ENCODE results near the gene DNAJC11. TPM values are rescaled to one million over a fixed set of nuclear protein-coding genes. Genes with fewer than 3 reads are reported as not detected.
"Not testable (repeated sequence)": the region's sequence is repeated elsewhere in the genome, so short reads cannot be mapped to it uniquely, and the experiment has no call there.

DNAJC11 gene
- total RNA-seq, 1 experiment from 2014 or later = 48.2 TPM

DNA sequence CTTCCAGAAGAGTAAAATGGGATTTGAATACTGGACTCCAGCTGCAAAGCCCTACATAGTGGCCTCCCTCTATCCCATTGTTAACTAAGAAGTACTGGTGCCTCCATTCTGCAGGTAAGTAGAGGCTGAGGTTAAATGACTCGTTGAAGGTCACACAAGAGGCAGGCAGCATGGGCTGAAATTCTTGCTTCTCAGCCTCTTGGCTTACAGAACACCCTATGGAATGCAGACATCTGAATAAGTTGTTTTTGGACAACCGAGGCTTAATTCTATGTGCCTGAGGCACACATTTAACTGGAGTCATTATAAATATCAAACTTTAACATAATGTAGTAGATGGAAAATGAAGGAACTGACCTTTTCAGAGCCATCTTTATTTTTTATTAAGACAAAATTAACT, 5.7 kb downstream of the DNAJC11 start:
- no peak for DNase-seq (ENCODE audit: low spot score)

DNA sequence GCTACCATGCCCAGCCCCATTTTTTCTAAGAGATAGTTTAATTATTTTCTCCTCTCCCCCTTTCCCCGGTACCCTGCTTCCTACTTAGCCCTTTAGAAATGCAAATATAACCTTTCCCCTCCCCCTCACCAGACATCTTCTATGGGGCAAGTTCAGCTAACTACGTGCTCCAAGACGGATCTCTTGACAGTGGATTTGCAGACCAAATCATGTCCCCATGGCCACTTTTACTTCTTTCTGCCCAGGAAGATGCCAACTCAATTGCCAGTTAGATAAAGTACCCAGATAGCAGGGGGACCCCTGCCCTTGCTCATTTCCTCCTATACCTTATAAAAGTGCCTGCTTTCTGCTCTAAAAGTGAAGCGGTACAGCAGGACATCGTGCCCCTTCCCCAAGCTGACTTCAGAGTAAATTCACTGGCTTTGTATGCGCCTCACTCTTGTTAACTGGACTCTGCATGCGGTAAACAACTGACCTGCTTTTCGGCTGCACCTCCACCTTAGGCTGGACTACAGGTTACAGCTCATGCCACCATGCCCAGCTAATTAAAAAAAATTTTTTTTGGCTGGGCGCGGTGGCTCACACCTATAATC, 7.4 kb downstream of the DNAJC11 start:
- DNase-seq (ENCODE audit: low spot score) = no peak

DNA sequence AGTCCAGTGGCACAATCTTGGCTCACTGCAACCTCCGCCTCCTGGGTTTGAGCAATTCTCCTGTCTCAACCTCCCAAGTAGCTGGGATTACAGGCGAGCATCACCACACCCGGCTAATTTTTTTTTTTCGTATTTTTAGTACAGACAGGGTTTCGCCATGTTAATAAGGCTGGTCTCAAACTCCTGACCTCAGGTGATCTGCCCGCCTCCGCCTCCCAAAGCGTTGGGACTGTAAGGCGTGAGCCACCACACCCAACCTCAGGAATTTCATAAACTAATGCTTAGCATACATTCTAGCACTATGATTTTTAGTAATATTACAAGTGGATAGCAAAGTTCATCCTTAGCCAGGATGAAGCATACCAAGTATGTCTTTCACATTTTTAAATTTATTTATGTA, 8.7 kb downstream of the DNAJC11 start:
- no peak for DNase-seq (ENCODE audit: low spot score)

DNA sequence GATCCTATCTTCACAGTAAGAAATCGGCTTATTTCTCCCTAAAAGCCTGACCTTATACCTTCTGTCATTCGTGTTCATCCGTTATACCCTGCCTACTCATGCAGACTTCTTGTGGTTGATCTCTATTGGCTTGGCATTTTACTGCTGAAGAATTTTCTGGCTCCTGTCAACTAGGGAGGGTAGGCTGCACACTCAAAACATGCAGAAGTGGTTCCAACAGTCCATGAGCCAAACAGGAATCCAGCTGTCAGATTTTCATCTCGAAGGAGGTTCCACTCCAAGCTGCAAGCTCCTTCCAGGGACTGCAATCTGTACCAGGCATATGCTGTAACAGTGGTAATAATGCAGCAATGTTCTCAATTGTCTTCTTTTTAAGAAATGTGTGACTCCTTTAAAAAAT, 10.1 kb downstream of the DNAJC11 start:
- DNase-seq (ENCODE audit: low spot score) = no peak

DNA sequence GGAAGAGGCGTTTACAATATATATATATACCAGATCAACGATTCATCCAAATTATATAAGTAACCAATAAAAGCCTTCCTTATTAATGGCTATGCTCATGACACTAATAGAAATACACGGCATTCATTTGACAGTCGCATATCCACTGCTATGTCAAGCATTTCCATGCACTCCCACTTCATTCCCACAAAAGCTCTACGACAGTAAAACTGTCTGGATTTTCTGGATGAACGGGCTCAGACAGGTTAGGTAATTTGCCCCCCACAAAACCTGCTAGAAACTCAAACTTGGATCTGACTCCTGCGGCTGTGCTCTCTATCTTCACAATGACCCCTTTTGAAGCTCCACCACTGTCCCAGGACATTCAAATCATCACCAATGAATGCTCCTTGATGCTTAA, 11.4 kb downstream of the DNAJC11 start:
- DNase-seq (ENCODE audit: low spot score) = no peak

DNA sequence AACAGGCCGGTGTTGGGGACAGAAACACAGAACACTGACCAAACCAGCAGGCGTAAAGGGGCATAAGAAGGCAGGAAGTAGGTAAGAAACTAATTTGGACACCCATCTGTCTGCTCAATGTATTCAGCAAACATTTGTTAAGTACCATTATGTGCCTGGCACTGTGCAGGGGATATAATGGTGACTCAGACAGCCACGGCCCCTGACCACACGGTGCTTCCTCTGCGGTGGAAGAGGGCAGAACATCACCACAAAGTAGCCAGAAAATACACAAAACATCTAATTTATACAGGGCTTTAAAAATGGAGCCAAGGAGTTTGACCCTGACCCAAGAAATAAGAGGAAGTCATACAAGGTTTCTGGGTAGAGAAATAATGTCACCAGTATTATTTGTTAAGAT, 12.9 kb downstream of the DNAJC11 start:
- DNase-seq (ENCODE audit: low spot score) = no peak

DNA sequence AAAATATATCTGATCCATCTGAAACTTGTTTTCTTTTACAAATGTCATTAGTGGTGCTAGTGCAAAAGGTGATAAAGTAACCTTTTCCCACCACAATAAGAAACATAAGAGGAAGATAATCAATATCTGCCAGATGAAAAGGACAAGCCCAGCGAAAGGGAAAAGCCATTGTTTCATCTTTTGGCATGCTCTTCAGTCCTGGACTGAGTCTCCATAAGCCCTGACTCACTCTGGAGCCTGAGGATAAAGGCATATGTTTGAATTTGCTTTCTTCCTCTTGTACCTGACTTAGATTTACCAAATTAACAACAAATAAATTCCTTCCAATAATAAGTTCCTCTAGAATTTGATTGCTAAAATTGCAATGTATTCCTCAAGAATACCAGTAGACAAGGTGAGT, 13.6 kb downstream of the DNAJC11 start:
- DNase-seq (ENCODE audit: low spot score) = no peak

DNA sequence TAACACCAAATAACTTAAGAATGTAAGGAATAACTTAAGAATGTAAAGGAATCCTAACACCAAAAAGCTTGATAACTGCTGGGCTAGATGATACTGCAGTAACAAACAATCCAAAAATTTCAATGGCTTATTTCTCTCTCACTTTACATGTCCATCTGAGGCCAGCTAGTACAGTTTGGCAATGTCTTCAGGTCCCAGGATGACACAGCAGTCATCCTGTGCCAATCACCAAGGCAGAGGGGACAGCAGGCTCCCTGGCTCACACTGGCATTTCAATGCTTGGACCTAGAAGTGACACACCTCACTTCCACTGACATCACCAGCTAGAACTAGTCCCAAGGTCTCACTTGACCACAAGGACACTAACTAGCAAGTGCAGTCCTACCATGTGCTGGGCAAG, 15.3 kb downstream of the DNAJC11 start:
- no peak for DNase-seq (ENCODE audit: low spot score)

DNA sequence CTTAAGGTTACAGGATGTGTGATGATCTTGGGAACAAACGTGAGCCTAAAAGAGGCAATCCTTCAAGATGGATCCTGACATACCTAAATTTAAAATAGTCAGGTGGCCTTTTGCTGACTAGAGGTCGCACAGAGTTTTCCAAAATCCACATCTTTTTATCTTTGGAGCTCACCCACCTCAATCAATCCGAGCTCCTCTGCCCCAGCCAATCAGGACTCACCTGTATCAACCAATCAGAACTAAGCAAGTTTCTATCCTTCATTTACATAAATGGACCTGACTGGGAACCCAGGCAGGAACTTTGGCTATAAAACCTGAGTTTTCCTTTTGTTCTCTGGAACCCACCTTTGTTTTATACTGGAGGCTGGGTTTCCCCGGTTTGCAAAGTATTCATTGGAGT, 16.2 kb downstream of the DNAJC11 start:
- no peak for DNase-seq (ENCODE audit: low spot score)

DNA sequence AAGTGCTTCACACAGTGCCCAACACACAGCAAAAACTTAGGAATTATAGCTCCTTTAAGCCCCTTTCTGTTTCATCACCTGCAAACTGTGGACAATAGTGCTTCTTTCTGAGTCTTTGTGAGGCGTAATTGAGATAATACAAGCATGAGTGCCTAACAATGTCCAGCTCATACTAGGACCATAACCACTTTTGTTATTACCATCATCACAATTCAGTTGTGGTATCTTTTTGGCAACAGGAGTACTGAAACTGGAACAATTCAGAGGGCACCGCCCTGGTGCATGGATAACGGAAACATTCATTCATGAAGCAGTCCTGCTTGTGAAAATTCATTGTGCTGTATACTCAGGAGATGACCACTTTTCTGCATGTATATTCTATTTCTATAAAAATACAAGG, 18.2 kb downstream of the DNAJC11 start:
- no peak for DNase-seq (ENCODE audit: low spot score)

DNA sequence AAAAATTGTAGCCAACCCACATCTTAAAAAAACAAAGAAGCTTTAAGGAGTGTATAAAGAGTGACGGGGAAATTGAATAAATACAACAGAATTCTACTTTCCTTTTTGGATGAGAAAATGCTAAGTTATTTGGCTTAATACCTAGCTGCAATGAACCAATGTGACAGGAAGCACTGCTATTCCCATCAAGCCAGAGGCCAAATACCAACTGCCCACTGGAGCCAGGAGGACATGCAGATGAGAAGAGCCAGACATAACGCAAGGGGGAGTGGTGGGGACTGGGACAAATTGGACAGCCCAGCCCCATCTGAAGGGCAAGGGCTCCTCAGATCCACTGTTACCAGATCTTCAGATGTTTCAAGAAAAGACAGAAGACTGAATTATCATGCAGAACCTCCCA, 25.7 kb downstream of the DNAJC11 start:
- DNase-seq (ENCODE audit: low spot score) = no peak

DNA sequence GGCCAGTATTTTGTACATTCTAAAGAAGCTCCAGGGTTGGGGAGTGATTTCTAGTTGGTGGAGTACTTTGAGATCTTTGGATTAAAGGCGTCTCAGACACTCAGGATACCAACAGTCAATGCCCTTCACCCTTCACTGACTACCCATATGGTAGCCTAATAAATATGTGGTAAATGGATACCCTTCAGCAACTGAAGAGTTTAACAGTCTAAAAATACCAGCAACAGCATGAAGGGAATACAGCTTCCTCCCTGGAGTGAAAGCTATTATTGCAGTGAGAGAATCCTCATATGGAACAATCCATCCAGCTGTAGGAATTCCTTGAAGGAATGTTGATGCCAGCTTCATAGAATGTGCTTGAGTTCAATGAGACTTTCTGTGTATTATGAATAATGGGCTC, 26.8 kb downstream of the DNAJC11 start:
- no peak for DNase-seq (ENCODE audit: low spot score)

DNA sequence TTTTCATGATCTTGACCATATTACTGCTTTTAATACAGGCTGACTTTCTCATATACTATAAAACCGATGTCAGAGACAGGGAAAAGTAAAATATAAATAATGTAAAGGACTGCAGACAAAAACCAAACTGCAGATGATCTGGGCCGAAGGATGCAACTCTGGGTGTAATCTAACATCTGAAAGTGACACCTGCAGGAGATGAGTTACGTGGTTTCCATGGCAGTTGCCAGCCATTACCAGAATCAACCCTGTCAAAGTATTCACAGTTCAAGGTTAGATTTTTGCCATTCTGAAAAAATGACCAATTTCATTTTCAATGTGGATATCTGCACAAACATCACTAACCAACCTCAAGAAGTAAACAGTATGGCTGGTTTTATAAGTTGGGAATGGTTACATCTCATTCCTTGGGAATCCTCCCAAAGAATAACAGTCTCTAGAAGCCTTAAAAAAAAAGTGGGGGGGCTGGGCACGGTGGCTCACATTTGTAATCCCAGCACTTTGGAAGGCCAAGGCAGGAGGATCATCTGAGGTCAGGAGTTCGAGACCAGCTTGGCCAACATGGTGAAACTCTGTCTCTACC, 27.7 kb downstream of the DNAJC11 start:
- no peak for DNase-seq (ENCODE audit: low spot score)

DNA sequence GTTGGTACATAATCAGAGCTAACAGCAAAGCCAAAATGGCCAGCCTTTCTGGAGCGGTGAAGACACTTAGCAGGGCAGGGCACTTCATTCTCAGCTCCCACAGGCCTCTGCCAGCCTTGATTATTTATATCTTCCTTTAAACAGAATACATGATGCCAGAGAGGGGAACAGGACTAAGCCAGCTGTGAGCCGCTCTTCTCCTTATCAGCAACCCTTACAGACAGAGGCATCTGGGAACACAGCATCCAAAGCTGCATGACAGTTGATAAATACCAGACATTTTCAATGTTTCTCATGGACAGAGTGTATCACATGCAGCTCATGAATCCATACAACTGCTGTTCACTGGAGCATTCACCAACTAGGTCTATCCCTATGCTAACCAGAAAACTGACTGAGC, 29.1 kb downstream of the DNAJC11 start:
- no peak for DNase-seq (ENCODE audit: low spot score)

DNA sequence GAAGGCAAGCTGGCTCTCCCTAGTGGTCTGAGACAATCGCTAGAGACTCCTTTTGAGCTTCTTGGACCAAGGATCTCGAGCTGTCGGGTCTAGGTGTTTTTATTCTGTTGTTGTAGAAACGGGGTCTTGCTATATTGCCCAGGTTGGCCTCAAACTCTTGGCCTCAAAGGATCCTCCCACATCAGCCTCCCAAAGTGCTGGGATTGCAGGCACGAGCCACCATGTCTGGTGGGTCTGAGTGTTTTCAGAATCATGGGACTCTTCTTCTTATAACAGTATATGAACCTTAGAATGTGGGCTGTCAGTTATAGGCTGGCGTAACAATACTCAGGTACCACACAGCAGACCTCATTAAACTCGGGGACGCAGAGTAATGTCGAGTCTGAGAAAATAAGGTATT, 33.1 kb downstream of the DNAJC11 start:
- no peak for DNase-seq (ENCODE audit: low spot score)

DNA sequence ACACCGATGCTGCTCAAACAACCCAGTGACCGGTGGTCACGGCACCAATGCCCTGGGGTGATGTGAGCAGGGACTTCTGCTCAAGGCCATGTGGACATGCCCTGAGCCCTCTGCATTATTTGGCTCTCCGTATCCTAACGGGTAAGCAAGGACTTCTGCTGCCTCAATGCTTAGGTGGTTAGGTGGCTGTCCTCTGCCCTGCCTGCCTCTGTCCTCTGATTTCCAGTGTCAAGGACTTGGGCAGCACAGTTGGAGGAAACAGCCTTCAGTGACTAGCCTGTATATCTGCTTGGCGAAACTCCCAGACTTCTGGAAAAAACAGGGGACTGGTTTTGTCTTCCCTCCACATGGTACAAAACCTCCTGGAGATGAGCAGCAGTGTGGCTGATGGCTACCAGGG, 34.5 kb downstream of the DNAJC11 start:
- DNase-seq (ENCODE audit: low spot score) = no peak

DNA sequence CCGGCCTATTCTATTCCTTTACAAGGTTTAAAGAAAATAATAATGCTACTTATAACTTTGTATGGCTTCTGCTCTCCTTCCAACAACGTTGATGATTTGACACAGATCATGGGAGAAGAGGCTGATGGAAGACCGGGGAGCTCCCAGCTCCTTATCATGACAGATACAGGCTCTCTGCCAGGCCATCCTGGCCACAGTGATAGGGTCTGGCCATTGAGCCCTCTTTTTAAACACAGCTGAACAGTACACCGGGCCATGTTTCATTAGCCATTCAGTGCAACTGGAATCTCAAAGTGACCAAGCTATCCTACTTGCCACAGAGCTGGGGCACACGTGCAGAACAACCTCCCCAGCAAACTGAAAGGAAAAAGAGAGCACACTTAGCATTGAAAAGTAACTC, 34.9 kb downstream of the DNAJC11 start:
- no peak for DNase-seq (ENCODE audit: low spot score)

DNA sequence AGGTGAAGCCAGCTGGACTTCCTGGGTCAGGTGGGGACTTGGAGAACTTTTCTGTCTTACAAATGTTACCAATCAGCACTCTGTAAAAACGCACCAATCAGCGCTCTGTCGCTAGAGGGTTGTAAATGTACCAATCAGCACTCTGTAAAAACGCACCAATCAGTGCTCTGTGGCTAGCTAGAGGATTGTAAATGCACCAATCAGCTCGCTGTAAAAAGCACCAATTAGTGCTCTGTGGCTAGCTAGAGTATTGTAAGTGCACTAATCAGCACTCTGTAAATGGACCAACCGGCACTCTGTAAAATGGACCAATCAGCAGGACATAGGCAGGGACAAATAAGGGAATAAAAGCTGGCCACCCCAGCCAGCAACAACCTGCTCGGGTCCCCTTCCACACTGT, 39.1 kb downstream of the DNAJC11 start:
- not testable (repeated sequence) for DNase-seq (ENCODE audit: low spot score)

DNA sequence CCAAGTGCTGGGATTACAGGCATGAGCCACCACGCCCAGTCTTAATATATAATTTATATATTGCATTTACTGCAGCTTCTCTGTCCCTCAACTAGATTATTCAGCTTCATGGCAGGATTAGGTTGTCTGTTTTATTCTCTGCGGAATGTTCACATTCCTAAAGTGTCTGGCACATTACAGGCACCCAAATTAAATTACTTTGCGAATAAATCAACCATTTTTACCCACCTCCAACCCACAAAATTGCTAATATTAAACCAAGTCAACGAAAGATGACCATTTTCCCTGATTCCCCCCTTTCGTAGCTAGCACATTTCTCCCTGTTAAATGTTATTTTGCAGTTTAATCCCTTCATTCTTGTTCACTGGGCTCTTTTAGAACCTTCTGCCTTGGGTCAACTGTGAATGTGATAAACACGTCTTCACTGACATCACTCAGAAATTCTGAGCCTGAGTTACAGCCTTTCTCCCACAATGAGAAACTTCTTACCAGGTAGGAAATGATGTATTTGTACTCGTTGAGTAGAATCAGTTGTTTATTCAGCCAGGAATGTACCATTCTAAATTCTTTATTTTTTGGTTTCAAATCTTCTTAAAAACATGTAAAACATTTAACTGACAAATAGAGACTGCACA, 41.1 kb downstream of the DNAJC11 start:
- DNase-seq (ENCODE audit: low spot score) = no peak

DNA sequence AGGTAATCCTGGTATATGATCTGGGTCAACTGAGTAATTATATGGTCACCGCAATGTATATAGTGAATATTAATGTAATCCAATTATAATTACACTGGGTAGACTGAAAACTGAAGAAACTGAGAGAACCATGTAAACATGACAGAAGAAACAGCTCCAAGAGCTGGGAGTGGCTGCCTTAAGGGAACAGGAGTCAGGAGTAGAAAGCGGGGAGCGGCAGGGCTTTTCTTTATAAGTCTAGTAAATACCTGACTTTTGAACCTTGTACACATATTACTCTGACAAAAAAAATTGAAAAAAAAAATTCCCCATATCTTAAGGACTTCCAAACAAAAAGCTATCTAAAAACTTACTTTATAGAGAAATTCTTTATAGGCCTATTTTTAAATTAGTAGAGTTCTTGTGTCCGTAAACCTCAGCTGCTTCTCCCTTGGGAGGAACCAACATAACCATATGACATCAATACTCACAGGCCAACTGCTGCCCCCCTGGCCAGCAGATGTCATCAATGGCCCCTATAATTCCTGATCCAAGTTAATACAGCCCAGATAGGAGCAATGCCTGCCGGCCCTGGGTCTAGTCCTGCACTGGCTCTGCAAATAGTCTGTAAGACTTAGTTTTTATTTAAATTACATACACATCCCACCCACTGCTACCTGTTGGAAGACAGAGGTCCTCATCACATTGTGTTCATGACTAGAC, 43.1 kb downstream of the DNAJC11 start:
- DNase-seq (ENCODE audit: low spot score) = no peak

DNA sequence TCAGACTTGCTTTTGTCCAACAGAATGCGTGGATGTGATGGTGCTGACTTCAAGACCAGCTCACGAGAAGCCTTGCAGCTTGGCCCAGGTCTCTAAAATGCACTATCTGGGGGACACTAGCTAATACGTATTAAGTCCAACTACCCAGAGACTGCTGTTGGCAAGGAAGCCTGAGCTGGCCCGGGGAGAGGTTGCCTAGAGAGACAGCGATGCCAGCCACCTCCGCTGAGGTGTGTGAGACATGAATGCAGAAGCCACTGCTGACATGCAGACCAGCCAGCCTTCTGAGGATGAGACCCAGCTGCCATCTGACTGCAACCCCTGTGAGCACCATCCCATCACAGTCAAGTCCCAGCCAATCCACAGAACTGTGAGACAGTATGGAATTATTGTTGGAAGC, 44.5 kb downstream of the DNAJC11 start:
- no peak for DNase-seq (ENCODE audit: low spot score)

DNA sequence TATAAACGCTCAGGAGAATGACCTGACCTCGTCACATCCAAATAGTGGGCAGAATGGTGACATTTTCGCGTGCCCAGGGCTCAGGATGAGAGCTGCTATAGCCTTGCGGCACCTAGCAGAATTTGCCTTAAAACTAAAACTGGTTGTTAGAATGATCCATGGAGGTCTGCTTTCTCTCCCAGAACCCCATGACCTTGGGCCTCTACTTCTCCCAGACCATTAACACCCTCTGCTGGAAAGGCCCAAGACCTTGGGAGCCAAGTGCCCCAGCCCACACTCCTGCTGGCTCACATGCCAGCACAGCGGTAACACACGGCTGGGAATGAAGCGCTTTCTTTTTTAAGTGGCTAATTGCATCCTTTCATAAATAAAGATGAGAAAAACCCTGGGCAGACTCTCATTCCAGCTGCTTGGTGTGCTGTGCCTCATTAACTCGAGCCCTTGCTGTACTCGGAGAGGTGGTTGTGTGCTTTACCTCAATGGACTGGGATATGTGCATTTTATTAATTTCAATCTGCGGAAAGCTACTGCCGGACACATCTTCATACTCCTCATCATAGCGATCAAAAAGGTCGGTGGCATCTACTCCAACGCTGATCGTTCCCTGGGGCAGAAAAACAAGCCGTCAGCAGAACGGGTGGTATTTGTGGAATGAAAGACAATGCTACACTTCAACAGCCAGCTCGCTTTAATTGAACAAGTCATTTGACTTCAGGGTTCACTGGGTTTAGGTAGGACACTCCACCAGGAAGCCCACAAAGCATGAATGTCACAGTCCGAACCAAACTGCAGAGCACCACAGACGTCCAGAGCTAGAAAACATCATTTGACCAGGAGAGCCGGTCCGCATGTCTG, 48.0 kb downstream of the DNAJC11 start:
- no peak for DNase-seq (ENCODE audit: low spot score)
